C4-2B (cell line): Measurements from ENCODE around the gene HLA-DMB.

Source experiments
- CTCF ChIP-seq: fragments of 450-650 bp; conservative IDR thresholded peaks from 2 replicates; pipeline ENCODE4 v1.5.1; 2017; ENCODE audit warnings: mild to moderate bottlenecking
- ZFX ChIP-seq: fragments of 450-650 bp; IDR thresholded peaks from 2 replicates; pipeline ENCODE4 v1.6.1; 2017

- no peak for TF ChIP-seq CTCF
- TF ChIP-seq ZFX, result peak; percentile 72
Measured at GRCh38 chr6:32968093-32968866, 27.5 kb upstream of the HLA-DMB start, which contains the start of gene BRD2.
